ENCODE data around the gene DCAF5.
A peak's percentile ranks its signal among the peaks of the same experiment; 100 is the strongest.
"Not testable (repeated sequence)": the region's sequence is repeated elsewhere in the genome, so short reads cannot be mapped to it uniquely, and the experiment has no call there.

The DCAF5 gene

GRCh38 chr14:69077841-69078240, 75.1 kb downstream of the DCAF5 start:
- peaks cover 50% of the 10 kb centered on the region for H3K36me3 Mint-ChIP-seq (ENCODE audit: low read depth)
- H3K9me3 Mint-ChIP-seq = no peaks in the 10 kb centered on the region
- H3K27ac Mint-ChIP-seq = no peak overlapping the region
- H3K4me1 Mint-ChIP-seq (ENCODE audit: low read depth) = peaks cover 32% of the 10 kb centered on the region
- no peak overlapping the region for H3K4me3 Mint-ChIP-seq
- no peaks in the 10 kb centered on the region for H3K27me3 Mint-ChIP-seq

- peaks cover 53% of the 10 kb centered on the region for H3K36me3 Mint-ChIP-seq (ENCODE audit: low read depth)
- H3K27ac Mint-ChIP-seq, H3K4me3 Mint-ChIP-seq, H3K9me3 Mint-ChIP-seq, H3K27me3 Mint-ChIP-seq: not testable (repeated sequence)
- peaks cover 38% of the 10 kb centered on the region for H3K4me1 Mint-ChIP-seq (ENCODE audit: low read depth)
These were observed 75.7 kb downstream of the DCAF5 start for GRCh38 chr14:69077185-69077584.

GRCh38 chr14:69076341-69076740, 76.6 kb downstream of the DCAF5 start:
- H3K9me3 Mint-ChIP-seq = no peaks in the 10 kb centered on the region
- no peak overlapping the region for H3K27ac Mint-ChIP-seq
- H3K27me3 Mint-ChIP-seq = no peaks in the 10 kb centered on the region
- H3K4me3 Mint-ChIP-seq = no peak overlapping the region
- peaks cover 32% of the 10 kb centered on the region for H3K4me1 Mint-ChIP-seq (ENCODE audit: low read depth)
- peaks cover 47% of the 10 kb centered on the region for H3K36me3 Mint-ChIP-seq (ENCODE audit: low read depth)

GRCh38 chr14:69073915-69074314, 79.0 kb downstream of the DCAF5 start:
- Mint-ChIP-seq H3K36me3 (ENCODE audit: low read depth) (peaks cover 44% of the 10 kb centered on the region), H3K4me1 (ENCODE audit: low read depth) (peaks cover 23% of the 10 kb centered on the region), H3K27me3 (no peaks in the 10 kb centered on the region), H3K4me3 (no peak overlapping the region), H3K9me3 (no peaks in the 10 kb centered on the region), H3K27ac (no peak overlapping the region)

- peaks cover 23% of the 10 kb centered on the region for H3K4me1 Mint-ChIP-seq (ENCODE audit: low read depth)
- H3K27me3 Mint-ChIP-seq = no peaks in the 10 kb centered on the region
- H3K27ac Mint-ChIP-seq = no peak overlapping the region
- peaks cover 44% of the 10 kb centered on the region for H3K36me3 Mint-ChIP-seq (ENCODE audit: low read depth)
- H3K4me3 Mint-ChIP-seq = no peak overlapping the region
- no peaks in the 10 kb centered on the region for H3K9me3 Mint-ChIP-seq
These were observed 79.5 kb downstream of the DCAF5 start for GRCh38 chr14:69073429-69073828.

- Mint-ChIP-seq H3K36me3 (ENCODE audit: low read depth) (peaks cover 46% of the 10 kb centered on the region), H3K27me3 (no peaks in the 10 kb centered on the region), H3K9me3 (no peaks in the 10 kb centered on the region), H3K27ac (no peak overlapping the region), H3K4me1 (ENCODE audit: low read depth) (peaks cover 25% of the 10 kb centered on the region), H3K4me3 (no peak overlapping the region)
These were observed 80.3 kb downstream of the DCAF5 start for GRCh38 chr14:69072584-69072983.

- Mint-ChIP-seq H3K27me3 (no peaks in the 10 kb centered on the region), H3K9me3 (no peaks in the 10 kb centered on the region), H3K27ac (peak overlapping the region; percentile 4), H3K36me3 (ENCODE audit: low read depth) (peaks cover 33% of the 10 kb centered on the region), H3K4me1 (ENCODE audit: low read depth) (peaks cover 39% of the 10 kb centered on the region), H3K4me3 (no peak overlapping the region)
These were observed 84.0 kb downstream of the DCAF5 start for GRCh38 chr14:69068744-69069421.

GRCh38 chr14:69066396-69067171, 86.3 kb downstream of the DCAF5 start:
- Mint-ChIP-seq H3K27ac (peak overlapping the region; percentile 47), H3K9me3 (no peaks in the 10 kb centered on the region), H3K4me1 (ENCODE audit: low read depth) (peaks cover 30% of the 10 kb centered on the region), H3K4me3 (no peak overlapping the region), H3K27me3 (no peaks in the 10 kb centered on the region), H3K36me3 (ENCODE audit: low read depth) (peaks cover 29% of the 10 kb centered on the region)

- not testable (repeated sequence) for H3K27me3 Mint-ChIP-seq, H3K27ac Mint-ChIP-seq, H3K9me3 Mint-ChIP-seq, H3K4me3 Mint-ChIP-seq
- Mint-ChIP-seq H3K36me3 (ENCODE audit: low read depth) (peaks cover 35% of the 10 kb centered on the region), H3K4me1 (ENCODE audit: low read depth) (peaks cover 30% of the 10 kb centered on the region)
These were observed 87.0 kb downstream of the DCAF5 start for GRCh38 chr14:69065934-69066333.

GRCh38 chr14:69064596-69064995, 88.3 kb downstream of the DCAF5 start:
- Mint-ChIP-seq H3K27me3 (no peaks in the 10 kb centered on the region), H3K4me3 (no peak overlapping the region), H3K4me1 (ENCODE audit: low read depth) (peaks cover 29% of the 10 kb centered on the region), H3K27ac (no peak overlapping the region), H3K36me3 (ENCODE audit: low read depth) (peaks cover 42% of the 10 kb centered on the region), H3K9me3 (no peaks in the 10 kb centered on the region)

- Mint-ChIP-seq H3K27me3 (no peaks in the 10 kb centered on the region), H3K36me3 (ENCODE audit: low read depth) (peaks cover 48% of the 10 kb centered on the region), H3K4me1 (ENCODE audit: low read depth) (peaks cover 26% of the 10 kb centered on the region), H3K9me3 (no peaks in the 10 kb centered on the region), H3K27ac (no peak overlapping the region), H3K4me3 (no peak overlapping the region)
These were observed 93.0 kb downstream of the DCAF5 start for GRCh38 chr14:69059658-69060623.

GRCh38 chr14:69055999-69056788, 96.7 kb downstream of the DCAF5 start:
- Mint-ChIP-seq H3K4me1 (ENCODE audit: low read depth) (peaks cover 26% of the 10 kb centered on the region), H3K9me3 (no peaks in the 10 kb centered on the region), H3K4me3 (no peak overlapping the region), H3K27me3 (no peaks in the 10 kb centered on the region), H3K27ac (no peak overlapping the region), H3K36me3 (ENCODE audit: low read depth) (peaks cover 46% of the 10 kb centered on the region)

- H3K36me3 Mint-ChIP-seq (ENCODE audit: low read depth) = peaks cover 41% of the 10 kb centered on the region
- H3K27me3 Mint-ChIP-seq = no peaks in the 10 kb centered on the region
- H3K9me3 Mint-ChIP-seq = no peaks in the 10 kb centered on the region
- H3K27ac Mint-ChIP-seq = no peak overlapping the region
- peaks cover 26% of the 10 kb centered on the region for H3K4me1 Mint-ChIP-seq (ENCODE audit: low read depth)
- no peak overlapping the region for H3K4me3 Mint-ChIP-seq
These were observed 97.8 kb downstream of the DCAF5 start for GRCh38 chr14:69055125-69055524.

GRCh38 chr14:69054030-69054429, 98.9 kb downstream of the DCAF5 start:
- Mint-ChIP-seq H3K36me3 (ENCODE audit: low read depth) (peaks cover 31% of the 10 kb centered on the region), H3K4me1 (ENCODE audit: low read depth) (peaks cover 24% of the 10 kb centered on the region), H3K4me3 (no peak overlapping the region), H3K9me3 (no peaks in the 10 kb centered on the region), H3K27me3 (no peaks in the 10 kb centered on the region), H3K27ac (no peak overlapping the region)

Measured in stimulated activated naive CD8-positive, alpha-beta T cell treated with anti-CD3 and anti-CD28 coated beads, Interleukin-15, Interleukin-2, amounts not matched to agents 100 ng/mL and 50 ng/mL, for 24 hours (primary cell).